ENCODE data around the gene ARFGEF3. TPM values are rescaled to one million over a fixed set of nuclear protein-coding genes. Genes with fewer than 3 reads are reported as not detected.

ARFGEF3 gene
- total and polyA plus RNA-seq, 7 donors, result 1.5 to 5.2 (median 3.5) TPM

- Histone ChIP-seq H3K36me3 (no peaks in the 10 kb centered on the region), H3K27me3 (no peaks in the 10 kb centered on the region), H3K27ac (no peak overlapping the region), H3K9me3 (no peaks in the 10 kb centered on the region), H3K4me1 (no peaks in the 10 kb centered on the region), H3K4me3 (no peak overlapping the region)
- no peak for TF ChIP-seq EP300 (IDR thresholded peaks at IDR 0.05)
- no peak for TF ChIP-seq POLR2A (IDR thresholded peaks at IDR 0.05)
- no peak for TF ChIP-seq POLR2AphosphoS5 (IDR thresholded peaks at IDR 0.05)
- no peak for TF ChIP-seq CTCF (IDR thresholded peaks at IDR 0.05)
- intact Hi-C loops (cut with DNase I), result no loop called here
- DNase-seq, result no peak
These were observed 211.1 kb downstream of the ARFGEF3 start for GRCh38 chr6:138372711-138373463.

GRCh38 chr6:138374230-138374629 is 212.5 kb downstream of the ARFGEF3 start:
- Histone ChIP-seq H3K36me3 (no peaks in the 10 kb centered on the region), H3K4me1 (no peaks in the 10 kb centered on the region), H3K27ac (no peak overlapping the region), H3K27me3 (no peaks in the 10 kb centered on the region), H3K4me3 (no peak overlapping the region), H3K9me3 (no peaks in the 10 kb centered on the region)
- no peak for DNase-seq
- TF ChIP-seq POLR2A (IDR thresholded peaks at IDR 0.05), result no peak
- TF ChIP-seq POLR2AphosphoS5 (IDR thresholded peaks at IDR 0.05), result no peak
- TF ChIP-seq EP300 (IDR thresholded peaks at IDR 0.05), result no peak
- no peak for TF ChIP-seq CTCF (IDR thresholded peaks at IDR 0.05)
- intact Hi-C loops (cut with DNase I), result no loop called here

GRCh38 chr6:138374815-138375214 is 213.1 kb downstream of the ARFGEF3 start:
- 91 to 94% methylated on average over 2 of the region's 2 CpGs for WGBS, 2 donors

GRCh38 chr6:138377042-138377441 is 215.3 kb downstream of the ARFGEF3 start:
- Histone ChIP-seq H3K9me3 (no peaks in the 10 kb centered on the region), H3K36me3 (no peaks in the 10 kb centered on the region), H3K27ac (no peak overlapping the region), H3K4me1 (no peaks in the 10 kb centered on the region), H3K27me3 (no peaks in the 10 kb centered on the region), H3K4me3 (no peak overlapping the region)
- no peak for DNase-seq
- intact Hi-C loops (cut with DNase I), result no loop called here
- TF ChIP-seq EP300 (IDR thresholded peaks at IDR 0.05) (no peak), CTCF (IDR thresholded peaks at IDR 0.05) (no peak), POLR2A (IDR thresholded peaks at IDR 0.05) (no peak), POLR2AphosphoS5 (IDR thresholded peaks at IDR 0.05) (no peak)

More at GRCh38 chr6:138374815-138375214, 213.1 kb downstream of the ARFGEF3 start:
- intact Hi-C loops (cut with DNase I), result no loop called here
- Histone ChIP-seq H3K4me3 (no peak overlapping the region), H3K27me3 (no peaks in the 10 kb centered on the region), H3K4me1 (no peaks in the 10 kb centered on the region), H3K27ac (no peak overlapping the region), H3K36me3 (no peaks in the 10 kb centered on the region), H3K9me3 (no peaks in the 10 kb centered on the region)
- no peak for TF ChIP-seq POLR2AphosphoS5 (IDR thresholded peaks at IDR 0.05)
- no peak for TF ChIP-seq CTCF (IDR thresholded peaks at IDR 0.05)
- no peak for TF ChIP-seq EP300 (IDR thresholded peaks at IDR 0.05)
- no peak for TF ChIP-seq POLR2A (IDR thresholded peaks at IDR 0.05)
- DNase-seq, result no peak

GRCh38 chr6:138377844-138378243 is 216.1 kb downstream of the ARFGEF3 start, which contains the start of gene SMIM28:
SMIM28 (plus strand) TSS chr6:138377905; CDS start chr6:138378073, 168 bp downstream.
- Histone ChIP-seq H3K27me3 (no peaks in the 10 kb centered on the region), H3K36me3 (no peaks in the 10 kb centered on the region), H3K9me3 (no peaks in the 10 kb centered on the region), H3K4me1 (no peaks in the 10 kb centered on the region), H3K27ac (no peak within 1 kb of the TSS), H3K4me3 (no peak within 1 kb of the TSS)
- WGBS, 2 donors, result 88 to 90% methylated on average over 6 of the region's 6 CpGs
- no peak for DNase-seq
- intact Hi-C loops (cut with DNase I), result no loop called here
- TF ChIP-seq POLR2A (IDR thresholded peaks at IDR 0.05) (no peak), POLR2AphosphoS5 (IDR thresholded peaks at IDR 0.05) (no peak), CTCF (IDR thresholded peaks at IDR 0.05) (no peak), EP300 (IDR thresholded peaks at IDR 0.05) (no peak)
